ENCODE data around the gene PRKAG2.

PRKAG2 gene

DNA sequence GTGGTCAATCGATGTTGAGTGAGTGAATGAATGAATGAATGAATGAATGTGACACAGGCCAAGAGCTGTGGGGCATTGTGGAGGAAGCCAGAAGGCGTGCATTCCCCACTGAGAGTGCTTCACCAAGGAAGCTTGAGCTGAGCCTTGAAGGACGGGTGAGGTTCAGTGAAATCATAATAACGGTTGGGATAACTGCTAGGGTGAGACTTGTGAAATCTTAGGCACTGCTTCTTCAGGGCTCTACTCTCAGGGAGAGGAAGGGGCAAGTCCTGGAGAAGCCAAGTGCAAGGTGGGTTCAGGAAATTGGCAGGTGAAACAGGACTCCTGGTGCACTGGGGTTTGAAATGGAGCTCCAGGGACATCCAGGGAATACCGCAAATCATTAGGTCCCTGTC lies 23.7 kb upstream of the PRKAG2 start:
- no peak for DNase-seq

GRCh38 chr7:151899513-151900360 lies 22.8 kb upstream of the PRKAG2 start:
- DNase-seq: no peak

DNA sequence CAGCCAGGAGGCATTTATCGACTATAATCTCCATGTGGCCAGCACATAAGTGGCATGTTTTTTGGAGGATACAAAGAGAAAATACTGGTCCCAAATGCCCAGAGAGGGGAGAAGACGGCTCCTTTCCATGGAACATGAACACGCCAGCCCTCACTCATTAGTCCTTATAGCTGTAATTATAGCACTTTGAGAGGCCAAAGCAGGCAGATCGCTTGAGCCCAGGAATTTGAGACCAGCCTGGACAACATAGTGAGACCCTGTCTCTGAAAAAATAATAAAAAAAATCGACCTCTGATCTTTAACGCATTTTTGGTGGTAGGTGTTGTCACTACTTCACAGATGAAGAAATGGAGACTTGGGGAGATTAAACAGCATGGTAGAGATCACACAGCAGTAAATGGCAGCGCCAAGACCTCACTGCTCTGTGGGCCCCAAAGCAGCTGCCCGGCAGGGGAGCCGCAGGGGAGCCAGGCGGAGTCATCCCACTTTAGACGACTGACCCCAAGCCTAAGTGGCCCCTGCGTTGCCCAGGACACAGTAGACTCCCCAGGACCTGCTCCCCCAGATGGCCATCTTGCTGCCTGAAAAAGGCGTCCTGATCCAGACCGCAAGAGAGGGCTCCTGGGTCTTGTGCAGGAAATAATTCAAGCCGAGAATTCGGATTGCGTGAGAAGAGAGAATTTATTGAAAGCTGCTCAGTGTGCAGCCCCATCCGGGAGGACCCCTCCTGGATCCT lies 21.2 kb upstream of the PRKAG2 start:
- DNase-seq: no peak

- peak; percentile 48 for DNase-seq
Measured at GRCh38 chr7:151897161-151897731, 20.3 kb upstream of the PRKAG2 start.

DNA sequence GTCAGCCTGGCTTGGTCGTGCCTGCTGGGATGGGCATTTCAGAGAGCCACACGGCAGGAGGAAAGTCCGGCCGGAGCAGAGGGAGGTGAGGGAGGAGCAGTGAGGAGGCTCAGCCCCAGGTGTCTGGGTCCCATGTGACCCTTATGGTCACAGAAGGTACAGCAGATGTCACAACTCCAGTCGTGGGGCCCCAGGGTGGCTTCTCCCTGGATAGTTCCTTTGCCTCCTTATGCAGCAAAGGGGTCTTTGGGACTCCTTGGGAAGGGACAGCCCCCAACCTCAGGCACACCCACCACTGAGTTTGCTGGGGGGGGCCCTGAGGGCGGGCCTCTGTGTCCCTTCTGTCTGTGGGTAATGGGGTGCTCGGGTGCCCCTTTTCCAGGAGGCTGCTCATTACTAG lies 19.6 kb upstream of the PRKAG2 start:
- DNase-seq: no peak

DNA sequence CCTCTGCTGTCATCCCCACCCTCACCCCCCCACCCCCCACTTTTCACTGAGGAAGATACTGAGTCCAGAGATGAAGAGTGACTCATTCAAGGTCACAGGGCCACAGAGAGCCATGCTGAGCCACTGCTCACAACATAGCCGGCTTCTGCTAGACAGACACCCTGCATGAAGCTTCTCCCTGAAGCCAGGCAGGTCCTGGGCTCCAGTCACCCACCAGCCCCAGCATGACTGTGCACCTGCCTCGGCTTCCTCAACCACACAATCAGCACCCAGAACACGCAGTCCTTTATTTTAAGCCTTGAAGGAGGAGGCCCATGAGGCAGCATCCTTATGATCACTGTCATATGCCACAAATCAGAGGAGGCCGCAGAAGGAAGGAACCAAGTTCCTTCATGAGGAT lies 19.2 kb upstream of the PRKAG2 start:
- DNase-seq: no peak

DNA sequence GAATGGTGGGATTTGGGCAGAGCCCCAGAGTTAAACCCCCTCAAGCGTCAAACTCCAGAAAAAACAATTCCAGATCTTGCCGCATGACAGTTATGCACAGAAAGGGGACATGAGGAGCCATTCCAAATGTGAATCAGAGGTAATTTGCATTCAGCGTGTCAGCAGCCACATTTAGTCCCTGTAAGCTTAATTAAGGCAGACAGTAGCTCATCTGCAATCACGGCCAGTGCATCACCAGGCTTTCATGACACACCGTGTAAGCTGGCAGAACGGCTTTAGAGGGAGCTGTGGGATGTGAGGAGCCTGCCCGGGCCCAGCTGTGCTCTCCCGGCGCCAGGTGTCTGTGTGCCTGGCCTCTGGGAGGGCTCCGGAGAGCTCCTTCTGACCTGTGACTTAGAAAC lies 18.7 kb upstream of the PRKAG2 start:
- DNase-seq: no peak

DNA sequence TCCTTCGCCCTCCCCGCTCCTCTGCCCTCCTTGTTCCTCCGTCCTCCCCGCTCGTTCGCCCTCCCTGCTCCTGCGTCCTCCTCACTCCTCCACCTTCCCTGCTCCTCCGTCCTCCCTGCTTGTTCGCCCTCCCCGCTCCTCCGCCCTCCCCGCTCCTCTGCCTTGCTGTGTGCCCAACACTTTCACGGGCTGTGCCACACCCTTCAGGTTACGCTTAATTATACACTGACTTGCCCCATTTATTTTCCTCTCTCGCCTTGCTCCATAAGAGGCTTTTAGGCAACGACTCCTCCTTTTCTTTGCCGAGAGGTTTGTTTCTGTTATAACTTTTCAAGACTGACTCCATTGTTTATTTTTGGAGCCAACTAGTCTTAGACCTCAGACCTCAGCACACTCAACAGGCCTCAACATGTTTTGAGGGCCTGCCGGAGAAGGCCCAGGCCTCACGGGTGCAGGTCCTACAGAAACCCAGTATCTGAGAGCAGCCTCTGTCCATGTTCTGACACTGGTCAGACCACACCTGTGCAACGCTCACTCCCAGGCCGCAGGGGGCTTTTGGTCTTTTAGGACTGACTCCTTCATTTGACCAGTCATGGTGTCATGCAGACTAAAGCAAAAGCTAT lies 18.2 kb upstream of the PRKAG2 start:
- DNase-seq: no peak

DNA sequence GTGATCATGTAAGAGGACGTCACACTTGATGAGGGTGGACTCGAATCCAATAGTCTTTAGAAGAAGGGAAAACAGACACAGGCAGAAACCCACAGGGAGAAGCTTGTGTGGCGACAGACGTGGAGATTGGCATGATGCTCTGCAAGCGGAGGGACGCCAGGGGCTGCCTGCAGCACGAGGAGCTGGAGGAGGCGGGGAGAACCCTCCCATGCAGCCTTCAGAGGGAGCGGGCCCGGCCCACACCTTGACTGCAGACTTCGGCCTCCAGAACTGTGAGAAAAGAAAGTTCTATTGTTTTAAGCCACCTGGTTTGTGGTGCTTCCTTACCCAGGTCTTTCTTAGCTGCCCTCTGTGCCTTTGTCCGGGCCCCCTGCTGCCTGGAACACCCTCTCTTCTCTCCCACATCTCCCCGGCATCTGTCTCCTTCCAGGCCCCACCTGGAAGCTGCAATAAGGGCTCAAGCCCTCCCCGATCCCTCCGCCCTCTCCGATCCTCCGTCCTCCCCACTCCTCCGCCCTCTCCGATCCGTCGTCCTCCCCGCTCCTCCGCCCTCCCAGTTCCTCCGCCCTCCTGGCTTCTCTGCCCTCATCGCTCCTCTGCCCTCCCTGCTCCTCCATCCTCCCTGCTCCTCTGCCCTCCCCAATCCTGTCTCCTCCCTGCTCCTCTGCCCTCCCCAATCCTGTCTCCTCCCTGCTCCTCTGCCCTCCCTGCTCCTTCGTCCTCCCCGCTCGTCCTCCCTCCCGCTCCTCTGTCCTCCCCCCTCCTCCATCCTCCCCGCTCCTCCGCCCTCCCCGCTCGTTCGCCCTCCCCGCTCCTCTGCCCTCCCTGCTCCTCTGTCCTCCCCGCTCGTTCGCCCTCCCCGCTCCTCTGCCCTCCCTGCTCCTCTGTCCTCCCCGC lies 17.4 kb upstream of the PRKAG2 start:
- no peak for DNase-seq

- no peak for DNase-seq
Measured at GRCh38 chr7:151893405-151893923, 16.5 kb upstream of the PRKAG2 start.

DNA sequence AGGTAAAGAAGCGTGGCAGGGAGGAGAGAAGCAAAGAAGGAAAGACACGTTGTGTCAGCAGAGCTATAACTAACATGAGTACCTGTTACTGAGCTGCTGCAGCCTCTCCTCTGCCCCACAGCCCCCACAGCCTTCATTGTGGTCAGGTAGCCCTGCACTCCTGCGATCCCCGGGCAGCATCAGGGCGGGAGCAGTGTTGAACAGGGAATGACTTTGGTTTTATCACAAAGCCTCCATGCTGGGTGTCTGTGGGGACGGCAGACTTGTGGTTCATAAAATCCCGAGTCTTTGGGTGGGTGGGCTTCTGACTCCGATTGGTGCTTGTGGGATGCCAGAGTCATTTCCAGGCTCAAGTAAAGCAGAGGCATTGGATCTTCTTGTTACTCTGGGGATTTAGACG lies 14.8 kb upstream of the PRKAG2 start:
- no peak for DNase-seq

DNA sequence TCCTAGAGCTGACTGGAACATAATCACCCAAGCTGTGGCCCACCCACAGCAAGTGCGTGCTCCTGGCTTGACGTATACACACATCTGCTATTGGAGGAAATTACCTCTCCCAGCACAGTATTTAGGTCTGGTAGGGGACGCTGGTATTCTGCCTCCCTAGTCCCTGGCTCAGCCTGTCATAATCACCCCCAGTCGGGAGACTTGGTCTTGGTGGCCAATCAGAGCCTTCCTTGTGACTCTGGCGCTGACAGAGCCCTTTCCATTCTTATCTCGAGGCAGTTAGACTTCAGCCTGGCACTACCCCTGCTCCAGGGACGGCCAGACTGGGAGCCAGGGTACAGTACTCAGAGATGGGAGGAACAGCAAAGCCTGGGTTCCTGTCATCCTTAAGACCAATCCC lies 14.3 kb upstream of the PRKAG2 start:
- DNase-seq: no peak

DNA sequence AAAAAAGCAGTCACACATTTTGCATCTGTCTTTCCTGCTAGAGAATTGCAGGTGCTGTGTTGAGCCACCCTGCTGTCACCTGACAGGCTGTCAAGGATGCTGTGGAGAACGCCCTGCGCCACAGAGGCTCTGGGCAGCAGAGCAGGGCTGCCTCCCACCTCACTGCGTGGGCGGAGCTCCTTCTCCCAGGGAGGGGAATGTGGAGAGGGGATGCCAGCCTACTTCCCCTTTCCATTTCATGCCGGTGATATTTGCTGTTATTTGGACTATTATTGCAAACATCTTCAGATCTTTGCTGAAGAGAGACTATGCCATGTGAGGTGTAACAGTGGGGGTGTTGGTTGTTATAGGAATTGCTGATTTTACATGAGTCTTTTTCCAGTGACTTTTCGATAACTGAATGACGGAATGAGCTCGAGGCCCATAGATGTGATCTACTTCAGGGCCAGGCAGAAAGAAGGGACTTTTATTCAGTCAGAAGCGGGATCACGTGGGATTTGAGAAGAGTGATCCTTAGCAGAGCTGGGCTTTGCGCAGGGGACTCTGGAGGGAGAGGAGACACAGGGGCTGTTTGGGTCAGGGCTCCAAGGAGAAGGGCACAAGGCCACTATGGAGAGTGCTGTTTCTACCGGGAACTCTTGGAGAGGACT lies 13.6 kb upstream of the PRKAG2 start:
- DNase-seq: no peak

- no peak for DNase-seq
Measured at GRCh38 chr7:151889406-151890354, 12.8 kb upstream of the PRKAG2 start.

GRCh38 chr7:151888079-151889067 lies 11.5 kb upstream of the PRKAG2 start:
- no peak for DNase-seq

GRCh38 chr7:151886783-151887182 lies 9.9 kb upstream of the PRKAG2 start:
- DNase-seq: no peak

DNA sequence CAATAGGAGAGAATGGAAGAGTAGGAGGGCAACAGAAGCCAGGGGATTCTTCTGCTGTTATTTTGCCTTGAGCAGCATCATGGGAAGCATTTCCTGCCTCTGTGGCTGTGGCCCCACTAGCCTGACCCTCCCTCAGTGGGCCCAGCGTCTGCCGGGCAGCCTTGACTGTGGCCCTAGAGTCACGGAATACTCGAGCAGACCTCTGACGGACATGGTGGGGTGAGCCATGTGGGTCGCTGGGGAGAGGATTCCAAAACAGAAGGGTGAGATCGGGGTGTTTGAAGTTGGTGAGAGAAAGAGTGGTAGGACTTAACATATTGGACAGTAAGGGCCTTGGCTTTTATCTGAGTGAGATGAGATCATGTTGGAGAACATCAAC lies 8.3 kb upstream of the PRKAG2 start:
- no peak for DNase-seq

- no peak for DNase-seq
Measured at GRCh38 chr7:151884312-151885201, 7.6 kb upstream of the PRKAG2 start.
